ENCODE data around the gene HHATL. TPM values are rescaled to one million over a fixed set of nuclear protein-coding genes. Genes with fewer than 3 reads are reported as not detected.

HHATL gene
- total RNA-seq, 2 experiments from 2014 or later = not detected

- no peaks in the 10 kb centered on the region for H3K4me1 Mint-ChIP-seq (ENCODE audit: low read depth)
- ChIA-PET POLR2A (no interaction called here), CTCF (interaction anchor here (0.7 kb wide), 1 partner anchor 10 kb away, joined by 3 read pairs; no protein-coding TSS in a partner anchor)
- no peak overlapping the region for H3K4me3 Mint-ChIP-seq
- peaks cover 7% of the 10 kb centered on the region for H3K27me3 Mint-ChIP-seq (ENCODE audit: low read depth)
- no peak for DNase-seq
- no peak for ATAC-seq
- no peak overlapping the region for H3K27ac Mint-ChIP-seq
- H3K9me3 Mint-ChIP-seq (ENCODE audit: insufficient read depth) = no peaks in the 10 kb centered on the region
- H3K36me3 Mint-ChIP-seq (ENCODE audit: low read depth) = no peaks in the 10 kb centered on the region
Measured at GRCh38 chr3:42721690-42722089, 19.1 kb upstream of the HHATL start.

GRCh38 chr3:42720126-42720525, 17.5 kb upstream of the HHATL start:
- ATAC-seq (no peak), DNase-seq (no peak)
- H3K4me1 Mint-ChIP-seq (ENCODE audit: low read depth) = no peaks in the 10 kb centered on the region
- peaks cover 12% of the 10 kb centered on the region for H3K27me3 Mint-ChIP-seq (ENCODE audit: low read depth)
- H3K4me3 Mint-ChIP-seq = no peak overlapping the region
- H3K9me3 Mint-ChIP-seq (ENCODE audit: insufficient read depth) = no peaks in the 10 kb centered on the region
- H3K36me3 Mint-ChIP-seq (ENCODE audit: low read depth) = no peaks in the 10 kb centered on the region
- H3K27ac Mint-ChIP-seq = no peak overlapping the region
- ChIA-PET POLR2A (no interaction called here), CTCF (no interaction called here)

- Mint-ChIP-seq H3K4me1 (ENCODE audit: low read depth) (no peaks in the 10 kb centered on the region), H3K27me3 (ENCODE audit: low read depth) (peaks cover 15% of the 10 kb centered on the region), H3K9me3 (ENCODE audit: insufficient read depth) (no peaks in the 10 kb centered on the region), H3K36me3 (ENCODE audit: low read depth) (no peaks in the 10 kb centered on the region), H3K4me3 (no peak overlapping the region), H3K27ac (no peak overlapping the region)
- DNase-seq (no peak), ATAC-seq (no peak)
- ChIA-PET POLR2A (interaction anchor here (0.6 kb wide), 1 partner anchor 111 kb away, joined by 4 read pairs; no protein-coding TSS in a partner anchor), CTCF (no interaction called here)
Measured at GRCh38 chr3:42719002-42719401, 16.4 kb upstream of the HHATL start.

- H3K9me3 Mint-ChIP-seq (ENCODE audit: insufficient read depth) = no peaks in the 10 kb centered on the region
- H3K27ac Mint-ChIP-seq = no peak overlapping the region
- ChIA-PET CTCF (interaction anchor here (1.2 kb wide), 1 partner anchor 27 kb away, joined by 3 read pairs; no protein-coding TSS in a partner anchor), POLR2A (interaction anchor here (0.6 kb wide), 1 partner anchor 112 kb away, joined by 4 read pairs; no protein-coding TSS in a partner anchor)
- H3K36me3 Mint-ChIP-seq (ENCODE audit: low read depth) = no peaks in the 10 kb centered on the region
- no peak overlapping the region for H3K4me3 Mint-ChIP-seq
- no peak for DNase-seq
- H3K27me3 Mint-ChIP-seq (ENCODE audit: low read depth) = peaks cover 15% of the 10 kb centered on the region
- no peaks in the 10 kb centered on the region for H3K4me1 Mint-ChIP-seq (ENCODE audit: low read depth)
- ATAC-seq = no peak
Measured at GRCh38 chr3:42718338-42718737, 15.7 kb upstream of the HHATL start.

GRCh38 chr3:42717306-42717705, 14.7 kb upstream of the HHATL start:
- Mint-ChIP-seq H3K9me3 (ENCODE audit: insufficient read depth) (no peaks in the 10 kb centered on the region), H3K27me3 (ENCODE audit: low read depth) (peaks cover 12% of the 10 kb centered on the region), H3K27ac (no peak overlapping the region), H3K4me3 (no peak overlapping the region), H3K4me1 (ENCODE audit: low read depth) (no peaks in the 10 kb centered on the region), H3K36me3 (ENCODE audit: low read depth) (no peaks in the 10 kb centered on the region)
- CTCF ChIA-PET = interaction anchor here (1.2 kb wide), 1 partner anchor 28 kb away, joined by 3 read pairs; no protein-coding TSS in a partner anchor
- POLR2A ChIA-PET = no interaction called here
- no peak for DNase-seq
- ATAC-seq = no peak

GRCh38 chr3:42714171-42714852, 11.7 kb upstream of the HHATL start:
- Mint-ChIP-seq H3K27me3 (ENCODE audit: low read depth) (peaks cover 12% of the 10 kb centered on the region), H3K27ac (no peak overlapping the region), H3K4me1 (ENCODE audit: low read depth) (no peaks in the 10 kb centered on the region), H3K4me3 (no peak overlapping the region), H3K9me3 (ENCODE audit: insufficient read depth) (no peaks in the 10 kb centered on the region), H3K36me3 (ENCODE audit: low read depth) (no peaks in the 10 kb centered on the region)
- DNase-seq = no peak
- POLR2A ChIA-PET = interaction anchor here (0.9 kb wide), 1 partner anchor 8 kb away, joined by 3 read pairs; no protein-coding TSS in a partner anchor
- ATAC-seq = no peak
- CTCF ChIA-PET = interaction anchor here (2.2 kb wide), 1 partner anchor 30 kb away, joined by 5 read pairs; no protein-coding TSS in a partner anchor

- DNase-seq = no peak
- H3K36me3 Mint-ChIP-seq (ENCODE audit: low read depth) = no peaks in the 10 kb centered on the region
- H3K27me3 Mint-ChIP-seq (ENCODE audit: low read depth) = peaks cover 12% of the 10 kb centered on the region
- CTCF ChIA-PET = interaction anchor here (0.8 to 2.2 kb wide), 2 partner anchors 31 to 523 kb away, joined by 3 to 5 read pairs; no protein-coding TSS in a partner anchor
- H3K9me3 Mint-ChIP-seq (ENCODE audit: insufficient read depth) = no peaks in the 10 kb centered on the region
- ATAC-seq = no peak
- H3K4me1 Mint-ChIP-seq (ENCODE audit: low read depth) = no peaks in the 10 kb centered on the region
- no peak overlapping the region for H3K4me3 Mint-ChIP-seq
- H3K27ac Mint-ChIP-seq = no peak overlapping the region
- POLR2A ChIA-PET = interaction anchor here (0.9 kb wide), 1 partner anchor 7 kb away, joined by 3 read pairs; no protein-coding TSS in a partner anchor
Measured at GRCh38 chr3:42713747-42714146, 11.1 kb upstream of the HHATL start.

- ChIA-PET CTCF (interaction anchor here (0.7 to 2.2 kb wide), 3 partner anchors 32 to 522 kb away, joined by 3 to 5 read pairs (median 3); no protein-coding TSS in a partner anchor), POLR2A (no interaction called here)
- ATAC-seq (no peak), DNase-seq (no peak)
- Mint-ChIP-seq H3K27me3 (ENCODE audit: low read depth) (peaks cover 12% of the 10 kb centered on the region), H3K4me1 (ENCODE audit: low read depth) (no peaks in the 10 kb centered on the region), H3K27ac (no peak overlapping the region), H3K9me3 (ENCODE audit: insufficient read depth) (no peaks in the 10 kb centered on the region), H3K4me3 (no peak overlapping the region), H3K36me3 (ENCODE audit: low read depth) (no peaks in the 10 kb centered on the region)
Measured at GRCh38 chr3:42712688-42713372, 10.2 kb upstream of the HHATL start.

- ChIA-PET POLR2A (no interaction called here), CTCF (interaction anchor here (0.7 to 2.2 kb wide), 2 partner anchors 32 to 99 kb away, joined by 3 to 5 read pairs; no protein-coding TSS in a partner anchor)
- ATAC-seq = no peak
Measured at GRCh38 chr3:42712344-42712648, 9.7 kb upstream of the HHATL start.

GRCh38 chr3:42711491-42712343, 9.1 kb upstream of the HHATL start:
- no peak overlapping the region for H3K27ac Mint-ChIP-seq
- POLR2A ChIA-PET = no interaction called here
- H3K36me3 Mint-ChIP-seq (ENCODE audit: low read depth) = no peaks in the 10 kb centered on the region
- no peaks in the 10 kb centered on the region for H3K4me1 Mint-ChIP-seq (ENCODE audit: low read depth)
- DNase-seq (no peak), ATAC-seq (no peak)
- H3K9me3 Mint-ChIP-seq (ENCODE audit: insufficient read depth) = no peaks in the 10 kb centered on the region
- H3K4me3 Mint-ChIP-seq = no peak overlapping the region
- H3K27me3 Mint-ChIP-seq (ENCODE audit: low read depth) = peaks cover 12% of the 10 kb centered on the region
- CTCF ChIA-PET = interaction anchor here (0.8 to 1.0 kb wide), 2 partner anchors 9 to 10 kb away, joined by 3 read pairs; partner anchors contain the start of gene HHATL

More at GRCh38 chr3:42712344-42712648, 9.7 kb upstream of the HHATL start:
- H3K4me3 Mint-ChIP-seq = no peak overlapping the region
- DNase-seq = no peak
- no peaks in the 10 kb centered on the region for H3K4me1 Mint-ChIP-seq (ENCODE audit: low read depth)
- peaks cover 12% of the 10 kb centered on the region for H3K27me3 Mint-ChIP-seq (ENCODE audit: low read depth)
- H3K36me3 Mint-ChIP-seq (ENCODE audit: low read depth) = no peaks in the 10 kb centered on the region
- H3K9me3 Mint-ChIP-seq (ENCODE audit: insufficient read depth) = no peaks in the 10 kb centered on the region
- H3K27ac Mint-ChIP-seq = no peak overlapping the region

GRCh38 chr3:42710323-42711021, 7.9 kb upstream of the HHATL start:
- ATAC-seq (no peak), DNase-seq (no peak)
- peaks cover 7% of the 10 kb centered on the region for H3K27me3 Mint-ChIP-seq (ENCODE audit: low read depth)
- H3K9me3 Mint-ChIP-seq (ENCODE audit: insufficient read depth) = no peaks in the 10 kb centered on the region
- no peaks in the 10 kb centered on the region for H3K4me1 Mint-ChIP-seq (ENCODE audit: low read depth)
- H3K4me3 Mint-ChIP-seq = no peak overlapping the region
- CTCF ChIA-PET = interaction anchor here (0.8 to 1.0 kb wide), 2 partner anchors 8 to 11 kb away, joined by 3 read pairs; partner anchors contain the start of gene HHATL
- no peaks in the 10 kb centered on the region for H3K36me3 Mint-ChIP-seq (ENCODE audit: low read depth)
- H3K27ac Mint-ChIP-seq = no peak overlapping the region
- POLR2A ChIA-PET = no interaction called here
